Prostate gland (tissue), 2 donors: ENCODE results near the gene SERHL2.

Experiments
- POLR2A ChIP-seq: fragments of 450-650 bp; IDR thresholded peaks from one replicate; pipeline ENCODE4 v1.6.1; 2016; ENCODE audit warnings: antibody characterized with exemption, mild to moderate bottlenecking
- TF ChIP-seq, protein P1 (sequence below), 4 experiments: fragments of 200-600 bp in 2 of 4; fragments of 450-650 bp in 2 of 4; sonication (generic) in 2 of 4; IDR thresholded peaks; 1 replicate in 3 of 4; 2 replicates in 1 of 4; pipeline ENCODE4 v1.5.1; 2016 to 2019; ENCODE audit warnings: antibody characterized with exemption in 4 of 4, mild to moderate bottlenecking in 2 of 4, moderate library complexity in 2 of 4

DNA sequence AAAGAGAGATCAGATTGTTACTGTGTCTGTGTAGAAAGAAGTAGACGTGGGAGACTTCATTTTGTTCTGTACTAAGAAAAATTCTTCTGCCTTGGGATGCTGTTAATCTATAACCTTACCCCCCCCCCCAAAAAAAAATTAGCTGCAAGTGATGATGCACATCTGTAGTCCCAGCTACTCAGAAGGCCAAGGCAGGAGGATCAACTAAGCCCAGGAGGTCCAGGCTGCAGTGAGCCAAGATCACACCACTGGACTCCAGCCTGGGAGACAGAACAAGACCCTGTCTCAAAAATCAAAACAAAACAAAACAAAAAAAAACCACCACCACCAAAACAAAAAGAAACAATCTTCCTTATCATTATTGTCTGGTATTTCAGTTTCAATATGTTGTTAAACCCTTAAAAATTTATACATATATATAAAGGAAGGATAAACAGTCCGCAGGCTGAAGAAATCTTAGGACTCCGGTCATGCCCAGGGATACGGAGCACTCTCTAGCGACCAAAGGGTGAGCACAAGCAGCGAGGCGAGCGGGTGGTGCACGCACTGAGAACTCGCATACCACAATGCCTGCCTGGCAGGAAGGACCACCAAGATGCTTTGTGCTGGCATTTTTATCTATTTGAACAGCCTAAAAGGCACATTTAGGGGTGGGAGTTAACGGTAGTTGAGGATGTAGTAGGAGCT is 54.5 kb downstream of the SERHL2 start:
- TF ChIP-seq POLR2A, result no peak
- TF ChIP-seq, protein P1, sequence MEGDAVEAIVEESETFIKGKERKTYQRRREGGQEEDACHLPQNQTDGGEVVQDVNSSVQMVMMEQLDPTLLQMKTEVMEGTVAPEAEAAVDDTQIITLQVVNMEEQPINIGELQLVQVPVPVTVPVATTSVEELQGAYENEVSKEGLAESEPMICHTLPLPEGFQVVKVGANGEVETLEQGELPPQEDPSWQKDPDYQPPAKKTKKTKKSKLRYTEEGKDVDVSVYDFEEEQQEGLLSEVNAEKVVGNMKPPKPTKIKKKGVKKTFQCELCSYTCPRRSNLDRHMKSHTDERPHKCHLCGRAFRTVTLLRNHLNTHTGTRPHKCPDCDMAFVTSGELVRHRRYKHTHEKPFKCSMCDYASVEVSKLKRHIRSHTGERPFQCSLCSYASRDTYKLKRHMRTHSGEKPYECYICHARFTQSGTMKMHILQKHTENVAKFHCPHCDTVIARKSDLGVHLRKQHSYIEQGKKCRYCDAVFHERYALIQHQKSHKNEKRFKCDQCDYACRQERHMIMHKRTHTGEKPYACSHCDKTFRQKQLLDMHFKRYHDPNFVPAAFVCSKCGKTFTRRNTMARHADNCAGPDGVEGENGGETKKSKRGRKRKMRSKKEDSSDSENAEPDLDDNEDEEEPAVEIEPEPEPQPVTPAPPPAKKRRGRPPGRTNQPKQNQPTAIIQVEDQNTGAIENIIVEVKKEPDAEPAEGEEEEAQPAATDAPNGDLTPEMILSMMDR (IDR thresholded peaks at IDR 0.05), result no peak
